Hematopoietic multipotent progenitor cell (in vitro differentiated cells): ENCODE data around the gene SYMPK. TPM values are rescaled to one million over a fixed set of nuclear protein-coding genes. Genes with fewer than 3 reads are reported as not detected.
"Not testable (repeated sequence)": the region's sequence is repeated elsewhere in the genome, so short reads cannot be mapped to it uniquely, and the experiment has no call there.

Experiments
- DNase-seq, 3 donors: peaks; one replicate each; pipeline ENCODE4 v3.0.0-alpha.2; 2011 to 2015; ENCODE audit warnings: low read depth in 2 of 3, low spot score in 2 of 3
- total RNA-seq: library from RNA; depleted of rRNA; stranded (reverse); fragments of >200 nt; gene quantifications from one replicate; pipeline ENCODE4 v1.2.3, GENCODE V29; 2012

SYMPK gene
- 69.5 TPM for total RNA-seq

DNA sequence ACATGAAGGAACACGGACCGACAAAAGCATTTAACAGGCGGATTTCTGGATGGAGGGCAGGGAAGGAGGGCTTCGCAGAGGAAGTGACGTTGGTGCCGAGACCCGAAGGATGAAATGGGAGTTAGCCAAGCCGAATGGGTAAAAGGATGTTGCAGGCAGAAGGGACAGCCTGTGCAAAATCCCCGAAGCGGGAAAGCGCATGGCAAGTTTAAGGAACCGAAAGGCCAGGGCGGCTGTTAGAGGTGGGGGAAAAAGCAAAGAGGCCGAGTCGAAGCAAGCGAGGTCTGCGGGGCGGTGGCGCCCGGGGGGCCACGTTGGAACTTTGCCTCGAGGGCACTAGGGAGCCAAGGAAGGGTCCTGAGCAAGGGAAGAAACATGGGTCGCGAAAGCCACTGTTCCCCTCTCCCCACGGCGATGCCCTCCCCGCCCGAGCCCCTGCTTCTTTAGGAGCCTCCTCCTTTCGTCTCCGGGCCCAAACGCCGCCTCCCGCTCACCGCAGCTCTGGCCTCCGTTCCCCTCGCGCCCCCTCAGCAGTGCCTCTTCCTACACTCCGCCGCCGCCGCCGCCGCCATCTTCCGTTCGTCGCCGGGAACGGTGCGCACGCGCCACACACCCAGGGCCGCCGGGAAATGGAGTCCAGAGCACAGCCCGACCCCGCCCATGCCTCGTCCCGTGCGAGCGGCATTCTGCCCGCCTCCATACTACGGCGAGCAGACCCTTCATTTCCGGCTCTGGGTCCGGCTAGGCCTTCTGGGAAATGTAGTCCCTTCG, at the start of gene SYMPK:
Gene SYMPK (minus strand): TSS at position 584 of the 771 bp plus-strand sequence. CDS start 8,652 bp downstream, outside the sequence.
- DNase-seq = peak; percentile 93 to 99 (median 98)

DNA sequence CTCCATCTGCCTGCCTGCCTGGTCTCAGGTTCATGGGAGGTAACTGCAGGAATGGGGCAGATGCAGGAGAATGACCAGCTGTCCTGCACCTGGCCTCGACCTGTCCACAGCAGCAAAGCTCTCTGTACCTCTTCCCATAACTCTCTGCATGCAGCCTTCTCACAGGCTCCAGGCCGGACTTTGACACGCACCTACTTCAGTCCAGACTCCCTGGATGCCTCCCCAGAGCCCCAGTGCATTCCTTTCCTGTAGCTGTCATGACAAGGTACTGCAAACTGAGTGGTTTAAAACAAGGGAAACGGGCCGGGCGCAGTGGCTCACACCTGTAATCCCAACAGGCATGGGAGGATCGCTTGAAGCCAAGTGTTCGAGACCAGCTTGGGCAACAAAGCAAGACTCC, 48.3 kb upstream of the SYMPK start:
- no peak for DNase-seq

DNA sequence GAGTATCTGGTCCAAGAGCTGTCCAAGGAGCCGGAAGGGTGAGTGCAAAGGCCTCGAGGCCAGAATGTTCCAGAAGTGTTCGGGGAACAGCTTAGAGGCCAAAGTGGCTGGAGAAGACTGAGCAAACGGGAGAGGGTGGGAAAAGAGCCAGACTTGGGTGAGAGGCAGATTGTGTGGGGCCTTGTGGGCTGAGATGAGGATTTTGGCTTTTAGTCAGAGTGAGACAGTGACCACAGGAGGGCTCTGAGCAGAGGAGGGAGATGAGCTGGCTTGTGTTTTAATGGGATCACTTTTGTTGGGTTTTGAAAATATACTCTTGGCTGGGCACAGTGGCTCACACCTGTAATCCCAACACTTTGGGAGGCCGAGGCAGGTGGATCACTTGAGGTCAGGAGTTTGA, 46.0 kb upstream of the SYMPK start:
- no peak for DNase-seq

GRCh38 chr19:45906221-45906620, 43.3 kb upstream of the SYMPK start:
- no peak for DNase-seq

- no peak for DNase-seq
Observed at GRCh38 chr19:45905011-45905410, 42.1 kb upstream of the SYMPK start.

DNA sequence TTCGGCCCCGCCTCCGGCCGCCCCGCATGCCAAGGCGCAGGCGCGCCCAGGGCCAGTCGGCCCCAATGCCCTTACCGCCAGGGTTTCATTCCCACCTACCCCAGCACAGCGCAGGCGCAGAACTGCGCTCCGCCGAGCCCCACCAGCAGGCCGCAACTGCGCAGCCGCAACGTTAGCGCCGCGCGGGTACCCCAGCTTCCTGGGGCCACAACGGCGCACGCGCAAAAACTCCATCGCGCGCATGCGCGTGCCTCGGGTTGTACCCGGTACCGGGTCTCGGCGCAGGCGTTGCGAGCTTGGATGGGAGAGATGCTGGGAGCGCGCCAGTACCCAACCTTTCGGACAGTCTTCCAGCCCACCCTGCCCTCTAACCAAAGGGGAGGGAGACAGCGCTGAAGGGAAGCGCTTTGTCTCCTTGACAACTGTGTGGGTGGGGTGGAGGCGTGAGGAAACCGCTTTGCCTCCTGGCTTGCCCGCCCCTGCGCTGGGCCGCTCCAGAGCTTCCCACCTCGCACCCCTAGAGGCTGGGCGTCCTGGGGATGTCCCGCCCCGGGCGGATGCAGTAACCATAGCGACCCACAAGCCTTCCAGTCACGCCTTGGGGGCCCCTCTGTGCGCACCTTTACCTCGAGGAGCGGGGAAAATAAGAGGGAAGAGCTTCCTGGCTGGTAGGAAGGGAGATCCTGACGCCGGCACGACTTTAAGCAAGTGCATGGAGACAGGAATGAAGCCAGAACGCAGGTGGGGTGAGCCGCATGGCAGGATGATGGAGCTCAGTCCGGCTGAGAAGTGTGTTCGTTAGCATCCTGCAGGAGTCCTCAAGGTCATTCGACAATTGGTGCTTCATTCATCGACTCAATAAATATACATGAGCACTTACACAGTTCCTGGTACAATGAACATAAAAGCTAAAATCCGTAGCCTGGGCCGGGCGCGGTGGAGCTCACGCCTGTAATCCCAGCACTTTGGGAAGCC, 40.0 kb upstream of the SYMPK start:
- peak; percentile 97 to 100 (median 98) for DNase-seq

GRCh38 chr19:45901912-45902650, 39.1 kb upstream of the SYMPK start, which contains the start of gene MYPOP:
TSS of gene MYPOP (minus strand) at chr19:45902613. CDS start at chr19:45901773, 840 bp downstream.
- DNase-seq = no peak

DNA sequence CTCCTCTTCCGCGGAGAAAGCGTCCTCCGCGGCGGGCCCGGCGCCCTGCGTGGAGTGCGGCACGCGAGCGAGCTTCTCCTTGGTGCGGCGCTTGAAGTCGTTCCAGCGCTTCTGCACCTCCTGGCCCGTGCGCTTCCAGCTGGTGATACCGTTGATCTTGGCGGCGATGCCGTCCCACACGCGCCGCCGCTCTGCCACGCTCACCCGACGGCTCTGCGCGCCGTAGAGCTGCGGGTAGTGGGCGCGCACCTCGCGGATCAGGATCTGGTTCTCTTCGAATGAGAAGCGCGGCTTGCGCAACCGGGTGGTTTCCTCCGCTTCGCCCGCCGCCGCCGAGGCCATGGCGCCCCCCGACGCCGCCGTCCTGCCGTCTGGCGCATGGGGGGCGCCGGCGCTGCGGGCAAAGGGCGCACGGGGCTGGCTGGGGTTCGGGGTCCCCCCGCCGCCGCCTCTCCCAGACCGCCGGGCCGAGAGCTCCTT, 38.5 kb upstream of the SYMPK start:
- DNase-seq = peak in 2 of 3 donors; percentile 67 to 70

DNA sequence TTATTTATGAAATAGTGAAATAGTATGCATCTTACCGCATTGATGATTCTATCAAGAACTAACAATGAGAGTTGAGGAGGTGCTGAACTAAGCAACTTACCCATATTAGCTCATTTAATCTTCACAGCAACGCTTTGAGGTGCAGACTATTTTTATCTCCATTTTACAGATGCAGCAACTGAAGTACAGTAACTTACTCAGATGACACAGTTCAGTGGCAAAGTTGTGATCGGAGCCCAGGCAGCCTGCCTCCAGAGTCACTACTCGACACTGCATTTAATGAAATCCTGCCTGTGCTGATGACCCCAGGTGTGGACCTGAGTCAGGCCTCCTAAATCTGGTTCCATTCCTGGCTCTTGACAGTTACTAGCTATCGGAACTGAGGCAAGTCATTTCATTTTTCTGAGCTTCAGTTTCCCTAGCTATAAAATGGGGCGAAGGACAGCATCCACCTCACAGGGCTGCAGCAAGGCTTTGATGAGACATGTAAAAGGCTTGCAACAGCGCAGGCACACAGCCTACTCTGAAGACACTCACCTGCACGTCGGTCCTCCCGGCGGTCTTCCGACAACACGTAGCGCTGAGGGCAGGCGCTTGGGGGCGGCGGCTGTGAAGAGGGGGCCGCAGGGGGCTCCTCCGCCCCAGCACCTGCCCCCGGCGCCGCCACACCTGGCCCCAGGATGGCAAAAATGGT, 37.9 kb upstream of the SYMPK start:
- no peak for DNase-seq

DNA sequence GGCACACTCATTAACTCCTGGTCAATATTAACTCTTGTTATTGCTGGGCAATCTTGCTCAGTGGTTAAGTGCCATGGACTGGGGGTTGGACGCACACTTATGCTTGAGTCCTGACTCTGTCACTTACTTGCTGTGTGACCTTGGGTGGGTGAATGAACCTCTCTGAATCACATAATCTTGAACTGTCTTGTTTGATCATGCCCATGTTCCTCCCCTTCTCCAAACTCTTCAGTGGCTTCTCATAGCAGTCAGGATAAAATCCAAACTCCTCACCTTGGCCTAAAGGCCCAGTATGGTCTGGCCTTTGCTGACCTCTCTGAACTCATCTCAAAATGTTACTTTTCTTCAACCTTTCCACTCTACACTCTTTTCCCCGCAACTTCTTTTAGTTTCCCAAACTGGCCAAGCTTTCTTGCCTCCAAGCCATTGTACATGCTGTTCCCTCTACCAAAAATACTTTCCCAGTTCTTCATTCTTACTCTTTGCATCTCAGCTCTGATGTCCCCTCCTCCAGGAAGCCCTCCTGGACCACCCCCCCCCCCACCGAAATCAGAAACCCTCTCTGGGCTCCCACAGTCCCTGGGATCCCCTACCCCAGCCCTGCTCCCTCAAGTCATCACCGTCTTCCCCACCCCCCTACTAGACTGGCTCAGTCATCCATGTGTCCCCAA, 37.1 kb upstream of the SYMPK start:
- no peak for DNase-seq

DNA sequence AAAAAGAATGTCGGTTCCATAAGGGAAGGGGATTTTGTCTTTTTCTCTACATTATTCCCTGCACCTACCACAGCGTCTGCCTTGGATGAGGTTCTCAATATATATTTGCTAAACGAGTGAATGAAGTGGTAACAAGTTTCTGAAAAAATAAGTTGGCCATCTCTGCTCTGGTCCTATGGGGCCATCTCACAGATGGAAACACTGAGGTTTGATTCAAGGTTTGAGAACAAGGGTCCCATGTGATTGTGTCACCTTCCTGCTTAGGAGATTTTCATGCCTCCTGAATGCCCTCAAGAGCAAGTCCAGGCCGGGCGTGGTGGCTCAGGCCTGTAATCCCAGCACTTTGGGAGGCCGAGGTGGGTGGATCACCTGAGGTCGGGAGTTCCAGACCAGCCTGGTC, 36.3 kb upstream of the SYMPK start:
- no peak for DNase-seq

GRCh38 chr19:45897261-45897812, 34.4 kb upstream of the SYMPK start:
- DNase-seq = no peak

DNA sequence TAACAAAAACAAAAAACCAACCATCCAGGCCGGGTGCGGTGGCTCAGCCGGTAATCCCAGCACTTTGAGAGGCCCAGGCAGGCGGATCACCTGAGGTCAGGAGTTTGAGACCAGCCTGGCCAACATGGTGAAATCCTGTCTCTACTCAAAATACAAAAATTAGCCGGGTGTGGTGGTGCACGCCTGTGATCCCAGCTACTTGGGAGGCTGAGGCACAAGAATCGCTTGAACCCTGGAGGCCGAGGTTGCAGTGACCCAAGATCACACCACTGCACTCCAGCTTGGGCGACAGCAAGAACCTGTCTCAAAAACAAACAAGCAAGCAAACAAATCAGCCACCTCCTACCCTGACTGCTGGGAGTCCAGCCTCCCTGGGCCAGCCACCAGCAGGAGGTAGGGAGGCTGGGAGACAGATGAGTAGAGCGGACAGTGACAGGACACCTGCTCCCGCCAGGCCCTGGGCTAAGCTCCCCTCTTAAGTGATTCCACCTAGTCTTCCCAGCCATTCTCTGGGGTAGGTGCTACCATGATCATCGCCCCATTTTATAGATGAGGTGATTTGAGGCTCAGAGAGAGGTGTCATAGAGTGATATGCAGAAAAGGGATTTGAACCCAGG, 33.1 kb upstream of the SYMPK start:
- not testable (repeated sequence) for DNase-seq

- no peak for DNase-seq
Observed at GRCh38 chr19:45895519-45895972, 32.6 kb upstream of the SYMPK start.

GRCh38 chr19:45890877-45891276, 27.9 kb upstream of the SYMPK start:
- DNase-seq = no peak

DNA sequence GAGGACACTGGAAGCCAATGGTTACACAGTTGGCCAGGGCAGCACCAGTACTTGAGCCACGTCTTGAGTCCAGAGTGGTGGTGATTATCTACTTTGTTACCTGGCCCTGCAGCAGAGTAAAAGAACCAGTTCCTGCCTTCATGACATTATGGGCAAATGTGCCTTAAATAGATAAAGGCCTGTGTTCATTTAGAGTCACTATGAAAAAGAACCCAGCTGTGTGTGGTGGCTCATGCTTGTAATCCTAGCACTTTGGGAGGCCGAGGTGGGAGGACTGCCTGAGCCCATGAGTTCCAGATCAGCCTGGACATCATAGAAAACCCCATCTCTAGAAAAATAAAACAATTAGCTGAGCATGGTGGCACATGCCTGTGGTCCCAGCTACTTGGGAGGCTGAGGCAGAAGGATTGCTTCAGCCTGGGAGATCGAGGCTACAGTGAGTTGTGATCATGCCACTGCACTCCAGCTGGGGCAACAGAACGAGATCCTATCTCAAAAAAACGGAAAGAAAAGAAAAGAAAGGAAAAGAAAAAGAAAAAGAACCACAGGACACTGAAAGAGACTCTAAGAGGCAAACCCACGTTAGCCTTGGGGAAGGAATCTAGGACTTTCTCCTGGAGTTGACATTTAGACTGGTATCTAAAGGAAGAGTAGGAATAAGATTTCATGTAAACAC, 26.4 kb upstream of the SYMPK start:
- DNase-seq = no peak

- no peak for DNase-seq
Observed at GRCh38 chr19:45887200-45887710, 24.3 kb upstream of the SYMPK start.
